ENCODE results near the gene SGCD. TPM values are rescaled to one million over a fixed set of nuclear protein-coding genes. Genes with fewer than 3 reads are reported as not detected.
A peak's percentile ranks its signal among the peaks of the same experiment; 100 is the strongest.

Gene SGCD
- total and polyA plus RNA-seq, 8 donors = 0.58 to 55.8 (median 2.8) TPM

DNA sequence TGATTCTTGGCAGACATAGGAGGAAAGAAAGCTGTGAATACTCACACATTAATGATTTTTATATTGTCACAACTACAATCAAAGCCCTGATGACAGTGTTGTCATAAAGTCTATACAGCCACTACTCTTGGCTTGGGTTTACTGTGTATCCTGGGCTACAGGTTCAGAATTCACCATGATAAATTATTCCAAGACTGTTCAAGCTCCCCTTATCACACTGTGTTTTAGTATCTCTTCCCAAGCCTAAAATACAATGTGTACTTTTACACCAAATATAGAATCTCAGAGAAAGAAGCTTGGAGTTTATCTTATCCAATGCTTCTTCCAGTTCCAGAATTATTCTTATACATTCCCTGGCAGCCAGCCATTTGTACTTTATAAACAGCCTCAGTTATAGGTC is 395.4 kb downstream of the SGCD start:
- TF ChIP-seq, protein P1, sequence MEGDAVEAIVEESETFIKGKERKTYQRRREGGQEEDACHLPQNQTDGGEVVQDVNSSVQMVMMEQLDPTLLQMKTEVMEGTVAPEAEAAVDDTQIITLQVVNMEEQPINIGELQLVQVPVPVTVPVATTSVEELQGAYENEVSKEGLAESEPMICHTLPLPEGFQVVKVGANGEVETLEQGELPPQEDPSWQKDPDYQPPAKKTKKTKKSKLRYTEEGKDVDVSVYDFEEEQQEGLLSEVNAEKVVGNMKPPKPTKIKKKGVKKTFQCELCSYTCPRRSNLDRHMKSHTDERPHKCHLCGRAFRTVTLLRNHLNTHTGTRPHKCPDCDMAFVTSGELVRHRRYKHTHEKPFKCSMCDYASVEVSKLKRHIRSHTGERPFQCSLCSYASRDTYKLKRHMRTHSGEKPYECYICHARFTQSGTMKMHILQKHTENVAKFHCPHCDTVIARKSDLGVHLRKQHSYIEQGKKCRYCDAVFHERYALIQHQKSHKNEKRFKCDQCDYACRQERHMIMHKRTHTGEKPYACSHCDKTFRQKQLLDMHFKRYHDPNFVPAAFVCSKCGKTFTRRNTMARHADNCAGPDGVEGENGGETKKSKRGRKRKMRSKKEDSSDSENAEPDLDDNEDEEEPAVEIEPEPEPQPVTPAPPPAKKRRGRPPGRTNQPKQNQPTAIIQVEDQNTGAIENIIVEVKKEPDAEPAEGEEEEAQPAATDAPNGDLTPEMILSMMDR (IDR thresholded peaks at IDR 0.05) = no peak
- no peak for TF ChIP-seq EP300 (IDR thresholded peaks at IDR 0.05)
- no peak for TF ChIP-seq POLR2A (IDR thresholded peaks at IDR 0.05)
- TF ChIP-seq POLR2AphosphoS5 (IDR thresholded peaks at IDR 0.05) = no peak
- no peaks in the 10 kb centered on the region for H3K4me1 ChIP-seq
- H3K9me3 ChIP-seq = no peaks in the 10 kb centered on the region
- no peaks in the 10 kb centered on the region for H3K36me3 ChIP-seq
- H3K4me3 ChIP-seq = no peak overlapping the region
- intact Hi-C loops (cut with DNase I; ENCODE audit: low total_unique reads) = no loop called here
- H3K27ac ChIP-seq = no peak overlapping the region
- H3K27me3 ChIP-seq = no peaks in the 10 kb centered on the region
- DNase-seq = peak in 1 of 2 donors; percentile 30

DNA sequence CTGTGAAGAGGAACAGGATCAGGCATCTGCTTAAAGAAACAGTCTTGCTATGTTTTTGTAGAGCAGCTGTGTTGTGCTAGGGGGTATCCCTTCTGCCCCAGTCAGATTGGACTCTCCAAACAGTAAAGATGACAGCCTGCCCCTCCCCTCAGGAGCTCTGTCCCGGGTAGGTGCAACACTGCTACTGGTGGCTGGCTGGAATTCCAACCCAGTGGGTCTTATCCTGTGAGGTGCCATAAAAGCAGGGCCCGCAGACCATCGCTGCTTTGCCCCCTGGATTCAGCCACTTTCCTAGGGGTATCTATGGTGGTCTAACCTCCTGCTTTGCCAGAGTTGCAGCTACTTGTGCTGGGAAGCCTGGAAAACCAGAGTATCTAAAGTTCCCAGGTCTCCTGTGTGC is 408.5 kb downstream of the SGCD start:
- Histone ChIP-seq H3K36me3 (no peaks in the 10 kb centered on the region), H3K27ac (no peak overlapping the region), H3K27me3 (no peaks in the 10 kb centered on the region), H3K4me1 (no peaks in the 10 kb centered on the region), H3K9me3 (no peaks in the 10 kb centered on the region), H3K4me3 (no peak overlapping the region)
- TF ChIP-seq, protein P1 (IDR thresholded peaks at IDR 0.05) = no peak
- TF ChIP-seq POLR2A (IDR thresholded peaks at IDR 0.05) (no peak), POLR2AphosphoS5 (IDR thresholded peaks at IDR 0.05) (no peak), EP300 (IDR thresholded peaks at IDR 0.05) (no peak)
- no peak for DNase-seq
- intact Hi-C loops (cut with DNase I; ENCODE audit: low total_unique reads) = no loop called here
- 61 to 80% (median 75%) methylated on average over 3 of the region's 3 CpGs for WGBS, 5 donors

DNA sequence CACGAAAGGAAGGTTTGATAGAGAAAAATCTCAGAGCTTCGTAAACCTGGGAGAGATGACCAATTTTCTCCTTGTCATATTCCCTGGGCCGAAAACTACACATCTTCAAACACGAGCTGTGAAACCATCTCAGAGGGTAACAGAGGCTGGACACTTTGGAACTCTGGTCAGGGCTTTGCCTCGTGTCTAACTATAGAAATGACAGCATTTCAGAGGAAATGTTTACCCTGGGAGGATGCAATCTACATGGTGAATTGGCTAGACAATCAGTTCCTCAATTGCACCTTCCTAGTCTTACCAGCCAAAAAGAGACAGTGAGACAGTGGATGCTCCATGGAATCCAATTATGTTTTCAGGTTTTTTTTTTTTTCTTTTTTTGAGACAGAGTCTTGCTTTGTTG is 414.6 kb downstream of the SGCD start:
- H3K27ac ChIP-seq = no peak overlapping the region
- no peak overlapping the region for H3K4me3 ChIP-seq
- no peaks in the 10 kb centered on the region for H3K9me3 ChIP-seq
- no peaks in the 10 kb centered on the region for H3K27me3 ChIP-seq
- no peaks in the 10 kb centered on the region for H3K4me1 ChIP-seq
- TF ChIP-seq POLR2A (IDR thresholded peaks at IDR 0.05) = no peak
- TF ChIP-seq, protein P1 (IDR thresholded peaks at IDR 0.05) = no peak
- no peak for TF ChIP-seq EP300 (IDR thresholded peaks at IDR 0.05)
- no peak for TF ChIP-seq POLR2AphosphoS5 (IDR thresholded peaks at IDR 0.05)
- DNase-seq = no peak
- no peaks in the 10 kb centered on the region for H3K36me3 ChIP-seq
- intact Hi-C loops (cut with DNase I; ENCODE audit: low total_unique reads) = no loop called here
- 33 to 68% (median 64%) methylated on average over 5 of the region's 5 CpGs for WGBS, 5 donors

DNA sequence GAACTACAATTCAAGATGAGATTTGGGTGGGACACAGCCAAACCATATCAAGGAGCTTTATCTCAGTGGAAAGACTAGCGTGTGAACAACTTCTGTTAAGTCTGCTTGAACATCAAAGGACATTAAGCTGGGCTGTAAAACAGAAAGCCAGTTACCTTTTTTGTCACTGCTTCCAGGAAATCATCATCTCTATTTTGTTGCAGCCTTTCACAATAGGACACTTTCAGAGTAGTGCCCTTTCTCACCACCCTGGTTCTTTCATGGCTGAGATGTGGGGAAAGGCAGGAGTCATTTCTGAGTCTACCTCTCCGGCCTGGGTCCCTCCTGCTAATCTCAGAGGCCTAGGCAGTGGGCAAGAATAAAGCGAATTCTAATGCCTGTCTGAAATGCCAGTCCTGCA is 426.9 kb downstream of the SGCD start:
- H3K27ac ChIP-seq = no peak overlapping the region
- H3K36me3 ChIP-seq = no peaks in the 10 kb centered on the region
- DNase-seq = no peak
- no peaks in the 10 kb centered on the region for H3K4me1 ChIP-seq
- TF ChIP-seq POLR2A (IDR thresholded peaks at IDR 0.05) (no peak), EP300 (IDR thresholded peaks at IDR 0.05) (no peak), POLR2AphosphoS5 (IDR thresholded peaks at IDR 0.05) (no peak)
- TF ChIP-seq, protein P1 (IDR thresholded peaks at IDR 0.05) = no peak
- H3K27me3 ChIP-seq = no peaks in the 10 kb centered on the region
- intact Hi-C loops (cut with DNase I; ENCODE audit: low total_unique reads) = no loop called here
- WGBS, 5 donors = 73 to 78% (median 75%) methylated on average over 3 of the region's 3 CpGs
- H3K9me3 ChIP-seq = no peaks in the 10 kb centered on the region
- H3K4me3 ChIP-seq = no peak overlapping the region

Measured in stomach (tissue), 9 donors.